GM12892 (cell line): ENCODE measurements around the gene ZDHHC7.

ENCODE experiments used
- DNase-seq: peaks from one replicate; pipeline ENCODE4 v3.0.0; 2011; ENCODE audit not compliant: insufficient read length
- FAIRE-seq: peaks from 2 replicates; lab custom pipeline; 2011; peaks lifted over from hg19 to GRCh38; lab: Jason Lieb, UNC
- POLR2A ChIP-seq: IDR thresholded peaks from 2 replicates; pipeline ENCODE4 v1.6.1; 2011; ENCODE audit warnings: low read depth, low read length, control low read depth
- POLR2AphosphoS5 ChIP-seq: IDR thresholded peaks from 2 replicates; pipeline ENCODE4 v1.6.1; 2011; ENCODE audit warnings: low read depth, low read length, control low read depth
- TAF1 ChIP-seq: IDR thresholded peaks from 2 replicates; pipeline ENCODE4 v1.6.1; 2011; ENCODE audit warnings: low read depth, mild to moderate bottlenecking, control low read depth, low read length, borderline replicate concordance

Gene ZDHHC7

GRCh38 chr16:85002099-85002541 is 9.2 kb downstream of the ZDHHC7 start:
- TF ChIP-seq POLR2A, result no peak
- DNase-seq, result no peak
- no peak for FAIRE-seq

GRCh38 chr16:84999857-85000480 is 11.4 kb downstream of the ZDHHC7 start:
- no peak for TF ChIP-seq POLR2A
- TF ChIP-seq POLR2AphosphoS5, result no peak
- no peak for TF ChIP-seq TAF1
- no peak for DNase-seq
- no peak for FAIRE-seq

- FAIRE-seq (no peak), DNase-seq (no peak)
- no peak for TF ChIP-seq TAF1
- no peak for TF ChIP-seq POLR2AphosphoS5
- TF ChIP-seq POLR2A, result no peak
Measured at GRCh38 chr16:84999200-84999599, 12.1 kb downstream of the ZDHHC7 start.

GRCh38 chr16:84996365-84996764 is 15.0 kb downstream of the ZDHHC7 start:
- DNase-seq (no peak), FAIRE-seq (no peak)
- TF ChIP-seq POLR2A, result no peak
- no peak for TF ChIP-seq TAF1
- no peak for TF ChIP-seq POLR2AphosphoS5

- no peak for TF ChIP-seq TAF1
- TF ChIP-seq POLR2A, result no peak
- no peak for TF ChIP-seq POLR2AphosphoS5
- no peak for DNase-seq
- FAIRE-seq, result no peak
Measured at GRCh38 chr16:84995663-84996062, 15.7 kb downstream of the ZDHHC7 start.

GRCh38 chr16:84993926-84994325 is 17.4 kb downstream of the ZDHHC7 start:
- no peak for DNase-seq
- TF ChIP-seq TAF1, result no peak
- TF ChIP-seq POLR2A, result no peak
- no peak for TF ChIP-seq POLR2AphosphoS5
- no peak for FAIRE-seq

GRCh38 chr16:84992717-84993075 is 18.6 kb downstream of the ZDHHC7 start:
- FAIRE-seq (no peak), DNase-seq (no peak)
- no peak for TF ChIP-seq POLR2AphosphoS5
- TF ChIP-seq POLR2A, result no peak
- TF ChIP-seq TAF1, result no peak

- FAIRE-seq (no peak), DNase-seq (no peak)
- no peak for TF ChIP-seq POLR2A
- no peak for TF ChIP-seq POLR2AphosphoS5
- TF ChIP-seq TAF1, result no peak
Measured at GRCh38 chr16:84990782-84991181, 20.6 kb downstream of the ZDHHC7 start.

- FAIRE-seq (no peak), DNase-seq (no peak)
- TF ChIP-seq POLR2AphosphoS5 (no peak), TAF1 (no peak), POLR2A (no peak)
Measured at GRCh38 chr16:84989749-84990620, 21.4 kb downstream of the ZDHHC7 start.

GRCh38 chr16:84988328-84989080 is 22.8 kb downstream of the ZDHHC7 start:
- DNase-seq (no peak), FAIRE-seq (no peak)
- TF ChIP-seq TAF1 (no peak), POLR2A (no peak), POLR2AphosphoS5 (no peak)

GRCh38 chr16:84986879-84987278 is 24.5 kb downstream of the ZDHHC7 start:
- TF ChIP-seq POLR2A (no peak), POLR2AphosphoS5 (no peak), TAF1 (no peak)
- DNase-seq (no peak), FAIRE-seq (no peak)

- FAIRE-seq, result no peak
- DNase-seq, result no peak
- TF ChIP-seq POLR2A, result no peak
- no peak for TF ChIP-seq TAF1
- TF ChIP-seq POLR2AphosphoS5, result no peak
Measured at GRCh38 chr16:84986102-84986501, 25.2 kb downstream of the ZDHHC7 start.
